Lower leg skin (tissue), 3 donors: ENCODE measurements around the gene CASP10.
"Not testable (repeated sequence)": the region's sequence is repeated elsewhere in the genome, so short reads cannot be mapped to it uniquely, and the experiment has no call there.

ENCODE experiments used
- POLR2A ChIP-seq, 2 donors: fragments of 450-650 bp; IDR thresholded peaks; one replicate each; pipeline ENCODE4 v1.6.1; 2016 to 2017; ENCODE audit warnings: antibody characterized with exemption in 2 of 2, mild to moderate bottlenecking in 1 of 2, moderate library complexity in 1 of 2
- TF ChIP-seq, protein P1 (sequence below), 3 donors: fragments of 450-650 bp; IDR thresholded peaks; one replicate each; pipeline ENCODE4 v1.5.1; 2016; ENCODE audit warnings: antibody characterized with exemption in 3 of 3, mild to moderate bottlenecking in 3 of 3, moderate library complexity in 2 of 3

DNA sequence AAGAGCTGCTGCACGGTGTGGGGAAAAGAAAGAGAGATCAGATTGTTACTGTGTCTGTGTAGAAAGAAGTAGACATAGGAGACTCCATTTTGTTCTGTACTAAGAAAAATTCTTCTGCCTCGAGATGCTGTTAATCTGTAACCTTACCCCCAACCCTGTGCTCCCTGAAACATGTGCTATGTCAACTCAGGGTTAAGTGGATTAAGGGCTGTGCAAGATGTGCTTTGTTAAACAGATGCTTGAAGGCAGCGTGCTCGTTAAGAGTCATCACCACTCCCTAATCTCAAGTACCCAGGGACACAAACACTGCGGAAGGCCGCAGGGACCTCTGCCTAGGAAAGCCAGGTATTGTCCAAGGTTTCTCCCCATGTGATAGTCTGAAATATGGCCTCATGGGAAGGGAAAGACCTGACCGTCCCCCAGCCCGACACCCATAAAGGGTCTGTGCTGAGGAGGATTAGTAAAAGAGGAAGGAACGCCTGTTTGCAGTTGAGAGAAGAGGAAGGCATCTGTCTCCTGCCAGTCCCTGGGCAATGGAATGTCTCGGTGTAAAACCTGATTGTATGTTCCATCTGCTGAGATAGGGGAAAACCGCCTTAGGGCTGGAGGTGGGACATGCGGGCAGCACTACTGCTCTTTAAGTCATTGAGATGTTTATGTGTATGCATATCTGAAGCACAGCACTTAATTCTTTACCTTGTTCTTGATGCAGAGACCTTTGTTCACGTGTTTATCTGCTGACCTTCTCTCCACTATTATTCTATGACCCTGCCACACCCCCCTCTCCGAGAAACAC lies 43.8 kb upstream of the CASP10 start:
- TF ChIP-seq, protein P1, sequence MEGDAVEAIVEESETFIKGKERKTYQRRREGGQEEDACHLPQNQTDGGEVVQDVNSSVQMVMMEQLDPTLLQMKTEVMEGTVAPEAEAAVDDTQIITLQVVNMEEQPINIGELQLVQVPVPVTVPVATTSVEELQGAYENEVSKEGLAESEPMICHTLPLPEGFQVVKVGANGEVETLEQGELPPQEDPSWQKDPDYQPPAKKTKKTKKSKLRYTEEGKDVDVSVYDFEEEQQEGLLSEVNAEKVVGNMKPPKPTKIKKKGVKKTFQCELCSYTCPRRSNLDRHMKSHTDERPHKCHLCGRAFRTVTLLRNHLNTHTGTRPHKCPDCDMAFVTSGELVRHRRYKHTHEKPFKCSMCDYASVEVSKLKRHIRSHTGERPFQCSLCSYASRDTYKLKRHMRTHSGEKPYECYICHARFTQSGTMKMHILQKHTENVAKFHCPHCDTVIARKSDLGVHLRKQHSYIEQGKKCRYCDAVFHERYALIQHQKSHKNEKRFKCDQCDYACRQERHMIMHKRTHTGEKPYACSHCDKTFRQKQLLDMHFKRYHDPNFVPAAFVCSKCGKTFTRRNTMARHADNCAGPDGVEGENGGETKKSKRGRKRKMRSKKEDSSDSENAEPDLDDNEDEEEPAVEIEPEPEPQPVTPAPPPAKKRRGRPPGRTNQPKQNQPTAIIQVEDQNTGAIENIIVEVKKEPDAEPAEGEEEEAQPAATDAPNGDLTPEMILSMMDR (IDR thresholded peaks at IDR 0.05), result not testable (repeated sequence)
- not testable (repeated sequence) for TF ChIP-seq POLR2A (IDR thresholded peaks at IDR 0.05)
